ENCODE measurements around the gene CBX1. TPM values are rescaled to one million over a fixed set of nuclear protein-coding genes. Genes with fewer than 3 reads are reported as not detected.

Gene CBX1
- total and polyA plus RNA-seq, 2 of the 8 experiments (the other 6 are each of a cell fraction or from before 2014, with no cell fraction given) = 38.7 to 173 TPM

GRCh38 chr17:48074322-48075081 is 26.8 kb downstream of the CBX1 start:
- 97% methylated on average over 7 of the region's 7 CpGs; no CpG with 5 or more reads in 1 of the 2 experiments for WGBS, 2 experiments (ENCODE audit: extremely low coverage in 1 of 2, insufficient coverage in 1 of 2, insufficient read length in 1 of 2, insufficient replicate concordance in 2 of 2, low coverage in 1 of 2, low lambda C conversion rate in 2 of 2, missing lambda C conversion rate in 1 of 2)
- Histone ChIP-seq H3K18ac (ENCODE audit: extremely low read depth, low read length) (no peak overlapping the region), H3K4me3 (ENCODE audit: extremely low read depth in 1 of 4, insufficient read depth in 2 of 4, low read depth in 3 of 4, low read length in 4 of 4) (no peak overlapping the region), H4K5ac (ENCODE audit: insufficient read length, low read depth, low read length) (no peak overlapping the region), H3K23ac (ENCODE audit: insufficient read length) (no peak overlapping the region), H3K23me2 (ENCODE audit: low read depth, low read length) (no peaks in the 10 kb centered on the region), H3K56ac (replicated peaks; ENCODE audit: insufficient read length, low read depth, low read length) (no peak overlapping the region), H3K27ac (ENCODE audit: low read depth, low read length) (no peak overlapping the region), H2AFZ (ENCODE audit: low read length) (no peak overlapping the region), H3K9ac (replicated peaks in 1 of 4; ENCODE audit: extremely low read depth in 1 of 4, low read depth in 3 of 4, low read length in 3 of 4) (no peak overlapping the region), H4K8ac (ENCODE audit: extremely low read depth, insufficient read depth, low read length) (no peak overlapping the region), H2BK120ac (replicated peaks; ENCODE audit: low read depth, low read length) (no peak overlapping the region), H3K79me1 (ENCODE audit: low read depth, low read length) (no peaks in the 10 kb centered on the region), H3K4me1 (replicated peaks in 1 of 4; ENCODE audit: control insufficient read depth in 3 of 4, insufficient read depth in 4 of 4, low read length in 3 of 4) (no peaks in the 10 kb centered on the region), H2AK5ac (ENCODE audit: low read depth, low read length) (no peak overlapping the region), H3K4ac (replicated peaks; ENCODE audit: insufficient read length, low read depth, low read length) (no peak overlapping the region), H3K9me3 (ENCODE audit: insufficient read depth in 2 of 2, low read depth in 1 of 2, low read length in 1 of 2) (no peaks in the 10 kb centered on the region), H2BK15ac (ENCODE audit: low read length) (no peak overlapping the region), H4K20me1 (replicated peaks in 1 of 2; ENCODE audit: control insufficient read depth in 1 of 2, insufficient read depth in 2 of 2, low read length in 2 of 2) (peaks cover 0 to 10% of the 10 kb centered on the region in 2 experiments), H2BK5ac (ENCODE audit: low read depth, low read length) (no peak overlapping the region), H3K4me2 (ENCODE audit: insufficient read depth in 1 of 2, low read depth in 2 of 2, low read length in 2 of 2) (no peak overlapping the region), H2BK12ac (ENCODE audit: low read depth, low read length) (no peak overlapping the region), H3K79me2 (ENCODE audit: control insufficient read depth in 1 of 2, insufficient read depth in 2 of 2, low read length in 2 of 2) (peaks cover 0 to 23% of the 10 kb centered on the region in 2 experiments; a peak in 2 of 4 replicates), H3K36me3 (ENCODE audit: control insufficient read depth in 2 of 4, insufficient read depth in 4 of 4, low read length in 3 of 4) (peaks cover 15 to 56% (median 36%) of the 10 kb centered on the region in 4 experiments), H4K91ac (replicated peaks; ENCODE audit: insufficient read length, low read length) (no peak overlapping the region), H3K27me3 (replicated peaks in 1 of 4; ENCODE audit: control insufficient read depth in 3 of 4, extremely low read depth in 1 of 4, insufficient read depth in 3 of 4, low read length in 3 of 4) (no peaks in the 10 kb centered on the region), H3K14ac (ENCODE audit: insufficient read length) (no peak overlapping the region), H2BK20ac (ENCODE audit: low read length) (no peak overlapping the region)
- peak in 1 of 2 experiments; percentile 83 for DNase-seq (ENCODE audit: low read depth in 1 of 2, low spot score in 2 of 2)
- TF ChIP-seq RAD21 (IDR thresholded peaks at IDR 0.05 in 1 of 2, conservative IDR thresholded peaks at IDR 0.05 in 1 of 2; ENCODE audit: low read depth in 2 of 2, low read length in 2 of 2) = peak; percentile 67 to 75
- TF ChIP-seq, protein P1, sequence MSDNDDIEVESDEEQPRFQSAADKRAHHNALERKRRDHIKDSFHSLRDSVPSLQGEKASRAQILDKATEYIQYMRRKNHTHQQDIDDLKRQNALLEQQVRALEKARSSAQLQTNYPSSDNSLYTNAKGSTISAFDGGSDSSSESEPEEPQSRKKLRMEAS (IDR thresholded peaks at IDR 0.05) = no peak
- TF ChIP-seq, protein P2, sequence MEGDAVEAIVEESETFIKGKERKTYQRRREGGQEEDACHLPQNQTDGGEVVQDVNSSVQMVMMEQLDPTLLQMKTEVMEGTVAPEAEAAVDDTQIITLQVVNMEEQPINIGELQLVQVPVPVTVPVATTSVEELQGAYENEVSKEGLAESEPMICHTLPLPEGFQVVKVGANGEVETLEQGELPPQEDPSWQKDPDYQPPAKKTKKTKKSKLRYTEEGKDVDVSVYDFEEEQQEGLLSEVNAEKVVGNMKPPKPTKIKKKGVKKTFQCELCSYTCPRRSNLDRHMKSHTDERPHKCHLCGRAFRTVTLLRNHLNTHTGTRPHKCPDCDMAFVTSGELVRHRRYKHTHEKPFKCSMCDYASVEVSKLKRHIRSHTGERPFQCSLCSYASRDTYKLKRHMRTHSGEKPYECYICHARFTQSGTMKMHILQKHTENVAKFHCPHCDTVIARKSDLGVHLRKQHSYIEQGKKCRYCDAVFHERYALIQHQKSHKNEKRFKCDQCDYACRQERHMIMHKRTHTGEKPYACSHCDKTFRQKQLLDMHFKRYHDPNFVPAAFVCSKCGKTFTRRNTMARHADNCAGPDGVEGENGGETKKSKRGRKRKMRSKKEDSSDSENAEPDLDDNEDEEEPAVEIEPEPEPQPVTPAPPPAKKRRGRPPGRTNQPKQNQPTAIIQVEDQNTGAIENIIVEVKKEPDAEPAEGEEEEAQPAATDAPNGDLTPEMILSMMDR (IDR thresholded peaks at IDR 0.05; ENCODE audit: control extremely low read depth in 1 of 3, insufficient read depth in 1 of 3, low read depth in 1 of 3, low read length in 3 of 3) = peak in 2 of 3 experiments; percentile 75 to 77; a peak in 3 of 4 replicates
- FAIRE-seq = no peak
- ChIA-PET POLR2A (ENCODE audit: partially characterized antibody) (interaction anchor here (0.9 to 41.8 kb wide), 5 partner anchors 12 to 63 kb away, joined by 3 to 1227 read pairs (median 5); partner anchors contain the start of genes COPZ2 and NFE2L1), CTCF (ENCODE audit: partially characterized antibody) (interaction anchor here (0.7 to 14.0 kb wide), 25 partner anchors 8 to 272 kb away, joined by 3 to 203 read pairs (median 6); partner anchors contain the start of genes NFE2L1 and SNX11)
